Measurements from ENCODE around the gene AFM. TPM values are rescaled to one million over a fixed set of nuclear protein-coding genes. Genes with fewer than 3 reads are reported as not detected.

AFM gene
- not detected in 2 replicates for total RNA-seq
- long read RNA-seq, result 0 reads

- TF ChIP-seq CTCF (IDR thresholded peaks at IDR 0.05), result no peak
- Mint-ChIP-seq H3K27ac (ENCODE audit: unreplicated experiment) (no peak within 1 kb of the TSS), H3K36me3 (ENCODE audit: unreplicated experiment) (no peaks in the 10 kb centered on the region), H3K27me3 (ENCODE audit: unreplicated experiment) (peaks cover 25% of the 10 kb centered on the region), H3K4me1 (ENCODE audit: unreplicated experiment) (no peaks in the 10 kb centered on the region), H3K4me3 (ENCODE audit: unreplicated experiment) (no peak within 1 kb of the TSS), H3K9me3 (ENCODE audit: unreplicated experiment) (no peaks in the 10 kb centered on the region)
- DNase-seq (ENCODE audit: extremely low spot score, unreplicated experiment), result no peak
These were observed at the start of gene AFM for GRCh38 chr4:73481358-73481757. Gene AFM, plus strand, starts transcription at chr4:73481745. Its CDS starts 31 bp downstream, at chr4:73481776.

GRCh38 chr4:73431813-73432168 is 49.8 kb upstream of the AFM start:
- Mint-ChIP-seq H3K27ac (ENCODE audit: unreplicated experiment) (no peak overlapping the region), H3K27me3 (ENCODE audit: unreplicated experiment) (peaks cover 56% of the 10 kb centered on the region), H3K36me3 (ENCODE audit: unreplicated experiment) (no peaks in the 10 kb centered on the region), H3K9me3 (ENCODE audit: unreplicated experiment) (no peaks in the 10 kb centered on the region), H3K4me3 (ENCODE audit: unreplicated experiment) (no peak overlapping the region), H3K4me1 (ENCODE audit: unreplicated experiment) (no peaks in the 10 kb centered on the region)
- no peak for TF ChIP-seq CTCF (IDR thresholded peaks at IDR 0.05)
- no peak for DNase-seq (ENCODE audit: extremely low spot score, unreplicated experiment)

- no peak overlapping the region for H3K27ac Mint-ChIP-seq (ENCODE audit: unreplicated experiment)
- H3K9me3 Mint-ChIP-seq (ENCODE audit: unreplicated experiment), result no peaks in the 10 kb centered on the region
- no peak for DNase-seq (ENCODE audit: extremely low spot score, unreplicated experiment)
- no peak for TF ChIP-seq CTCF (IDR thresholded peaks at IDR 0.05)
- H3K36me3 Mint-ChIP-seq (ENCODE audit: unreplicated experiment), result no peaks in the 10 kb centered on the region
- peaks cover 60% of the 10 kb centered on the region for H3K27me3 Mint-ChIP-seq (ENCODE audit: unreplicated experiment)
- H3K4me3 Mint-ChIP-seq (ENCODE audit: unreplicated experiment), result no peak overlapping the region
- no peaks in the 10 kb centered on the region for H3K4me1 Mint-ChIP-seq (ENCODE audit: unreplicated experiment)
These were observed 49.2 kb upstream of the AFM start for GRCh38 chr4:73432169-73433000.

GRCh38 chr4:73433140-73433539 is 48.4 kb upstream of the AFM start:
- Mint-ChIP-seq H3K27me3 (ENCODE audit: unreplicated experiment) (peaks cover 62% of the 10 kb centered on the region), H3K27ac (ENCODE audit: unreplicated experiment) (no peak overlapping the region), H3K4me3 (ENCODE audit: unreplicated experiment) (no peak overlapping the region), H3K4me1 (ENCODE audit: unreplicated experiment) (no peaks in the 10 kb centered on the region), H3K9me3 (ENCODE audit: unreplicated experiment) (no peaks in the 10 kb centered on the region), H3K36me3 (ENCODE audit: unreplicated experiment) (no peaks in the 10 kb centered on the region)
- DNase-seq (ENCODE audit: extremely low spot score, unreplicated experiment), result no peak
- TF ChIP-seq CTCF (IDR thresholded peaks at IDR 0.05), result no peak

GRCh38 chr4:73434311-73434710 is 47.2 kb upstream of the AFM start:
- H3K27me3 Mint-ChIP-seq (ENCODE audit: unreplicated experiment), result peaks cover 61% of the 10 kb centered on the region
- H3K27ac Mint-ChIP-seq (ENCODE audit: unreplicated experiment), result no peak overlapping the region
- no peak for DNase-seq (ENCODE audit: extremely low spot score, unreplicated experiment)
- TF ChIP-seq CTCF (IDR thresholded peaks at IDR 0.05), result peak; percentile 55
- H3K4me1 Mint-ChIP-seq (ENCODE audit: unreplicated experiment), result no peaks in the 10 kb centered on the region
- no peak overlapping the region for H3K4me3 Mint-ChIP-seq (ENCODE audit: unreplicated experiment)
- no peaks in the 10 kb centered on the region for H3K36me3 Mint-ChIP-seq (ENCODE audit: unreplicated experiment)
- no peaks in the 10 kb centered on the region for H3K9me3 Mint-ChIP-seq (ENCODE audit: unreplicated experiment)

All from osteocyte (in vitro differentiated cells).